Hematopoietic multipotent progenitor cell treated with erythropoietin and hydrocortisone succinate and interleukin-3 and kit ligand, for 6 days (in vitro differentiated cells): ENCODE data around the gene SIPA1.
"Not testable (repeated sequence)": the region's sequence is repeated elsewhere in the genome, so short reads cannot be mapped to it uniquely, and the experiment has no call there.

Experiments used
- DNase-seq: peaks from one replicate; pipeline ENCODE4 v3.0.0-alpha.2; 2015

SIPA1 gene

GRCh38 chr11:65661599-65662246 is 23.8 kb downstream of the SIPA1 start:
- DNase-seq: no peak

DNA sequence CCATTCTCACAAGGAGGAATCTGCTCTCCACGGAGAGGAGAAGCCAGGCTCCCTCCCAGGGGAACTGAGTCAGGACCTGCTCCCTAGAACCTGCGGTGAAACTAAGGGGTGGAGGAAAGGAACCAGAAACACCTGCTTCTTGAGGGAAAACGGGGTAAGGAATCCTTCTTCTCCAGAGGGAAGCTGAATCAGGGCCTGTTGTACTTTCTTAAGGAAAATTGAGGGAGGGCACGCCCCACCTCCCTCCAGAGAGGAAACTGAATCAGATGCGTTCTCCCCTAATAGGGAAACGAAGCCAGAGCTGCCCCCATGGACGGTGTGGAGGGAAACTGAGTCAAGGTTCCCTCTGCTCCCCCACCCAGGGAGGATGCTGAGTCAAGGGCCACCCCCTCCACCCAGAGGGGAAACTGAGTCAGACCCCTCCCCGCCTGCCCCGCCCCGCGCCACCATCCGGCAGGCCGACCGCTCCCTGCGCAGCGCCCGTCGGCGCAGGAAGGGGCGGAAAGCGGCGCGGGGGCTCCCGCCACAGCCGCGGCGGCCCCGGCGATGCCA is 24.4 kb downstream of the SIPA1 start:
- DNase-seq: no peak

- DNase-seq: peak; percentile 91
Measured at GRCh38 chr11:65662799-65663638, 25.1 kb downstream of the SIPA1 start, which contains the start of gene RELA. Gene RELA, minus strand, starts transcription at chr11:65662916. Its CDS starts 84 bp downstream, at chr11:65662832.

- DNase-seq: peak; percentile 54
Measured at GRCh38 chr11:65663639-65664200, 25.8 kb downstream of the SIPA1 start.

GRCh38 chr11:65672180-65672860 is 34.4 kb downstream of the SIPA1 start:
- no peak for DNase-seq

- DNase-seq: no peak
Measured at GRCh38 chr11:65672982-65673381, 35.1 kb downstream of the SIPA1 start.

GRCh38 chr11:65680192-65680743 is 42.4 kb downstream of the SIPA1 start:
- DNase-seq: no peak

- not testable (repeated sequence) for DNase-seq
Measured at GRCh38 chr11:65683480-65683879, 45.6 kb downstream of the SIPA1 start.

DNA sequence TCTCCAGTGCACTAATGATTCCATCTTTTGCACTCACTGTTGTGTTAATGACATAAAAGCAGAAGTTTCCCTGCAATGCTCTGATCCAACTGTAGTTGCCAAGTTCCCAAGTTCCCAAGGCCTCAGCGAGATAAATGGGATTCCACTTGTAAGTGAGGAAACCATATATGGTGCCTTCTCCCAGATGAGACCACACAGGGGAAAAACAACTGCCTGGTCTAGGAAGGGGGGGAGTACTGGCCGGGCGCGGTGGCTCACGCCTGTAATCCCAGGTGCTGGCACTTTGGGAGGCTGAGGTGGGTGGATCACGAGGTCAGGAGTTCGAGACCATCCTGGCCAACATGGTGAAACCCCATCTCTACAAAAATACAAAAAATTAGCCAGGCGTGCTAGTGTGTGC is 48.1 kb downstream of the SIPA1 start:
- DNase-seq: no peak

DNA sequence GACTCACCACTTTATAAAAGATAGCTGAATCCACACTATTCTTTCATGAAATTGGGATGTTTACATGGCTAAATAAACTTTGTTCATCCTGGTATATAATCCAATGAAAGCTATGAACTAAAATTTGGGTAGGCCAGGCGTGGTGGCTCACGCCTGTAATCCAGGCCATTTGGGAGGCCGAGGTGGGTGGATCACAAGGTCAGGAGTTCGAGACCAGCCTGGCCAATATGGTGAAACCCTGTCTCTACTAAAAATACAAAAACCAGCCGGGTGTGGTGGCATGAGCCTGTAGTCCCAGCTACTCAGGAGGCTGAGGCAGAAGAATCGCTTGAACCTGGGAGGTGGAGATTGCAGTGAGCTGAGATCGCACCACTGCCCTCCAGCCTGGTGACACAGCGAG is 53.9 kb downstream of the SIPA1 start:
- not testable (repeated sequence) for DNase-seq

DNA sequence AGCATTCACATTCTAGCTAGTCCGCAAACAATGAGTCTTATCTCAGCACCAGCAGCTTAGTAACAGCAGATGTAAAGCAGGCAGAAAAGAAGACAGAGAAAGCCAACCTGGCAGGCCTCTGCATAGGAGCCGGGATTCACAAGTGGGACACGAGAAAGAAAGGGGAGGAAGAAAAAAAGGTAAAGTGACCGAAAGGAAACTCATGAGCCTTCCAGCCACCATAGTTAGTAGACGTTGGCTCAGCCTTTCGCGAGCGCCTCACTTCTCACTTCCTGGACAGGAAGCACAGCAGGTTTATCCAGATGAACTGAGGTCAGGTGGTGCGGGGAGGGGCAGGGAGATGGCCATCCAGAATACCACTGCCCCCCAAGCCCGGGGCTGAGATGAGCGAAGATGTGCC is 54.5 kb downstream of the SIPA1 start:
- DNase-seq: peak; percentile 22

- no peak for DNase-seq
Measured at GRCh38 chr11:65695459-65696241, 57.7 kb downstream of the SIPA1 start.

GRCh38 chr11:65696802-65697552 is 59.1 kb downstream of the SIPA1 start:
- no peak for DNase-seq

- DNase-seq: no peak
Measured at GRCh38 chr11:65698205-65698604, 60.3 kb downstream of the SIPA1 start.

DNA sequence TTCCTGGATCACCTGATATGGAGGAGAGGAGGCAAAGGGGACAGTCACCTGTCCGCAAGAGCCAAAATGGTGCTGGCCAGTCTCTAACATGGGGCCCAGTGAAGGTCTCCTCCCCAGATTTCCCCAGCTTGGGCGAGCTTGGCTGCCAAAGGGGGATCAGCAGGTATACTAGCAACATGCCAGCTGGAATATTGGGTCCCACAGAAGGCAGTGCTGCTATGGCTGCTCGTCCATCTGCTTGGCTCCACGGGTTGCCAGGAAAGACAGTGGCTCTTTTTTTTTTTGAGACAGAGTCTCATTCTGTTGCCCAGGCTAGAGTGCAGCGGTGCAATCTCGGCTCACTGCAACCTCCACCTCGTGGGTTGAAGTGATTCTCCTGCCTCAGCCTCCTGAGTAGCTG is 61.4 kb downstream of the SIPA1 start:
- no peak for DNase-seq

- peak; percentile 56 for DNase-seq
Measured at GRCh38 chr11:65700399-65700798, 62.5 kb downstream of the SIPA1 start.
